Lower leg skin (tissue), 3 donors: Measurements from ENCODE around the gene SLX9.

Source experiments
- POLR2A ChIP-seq, 2 donors: fragments of 450-650 bp; IDR thresholded peaks; one replicate each; pipeline ENCODE4 v1.6.1; 2016 to 2017; ENCODE audit warnings: antibody characterized with exemption in 2 of 2, mild to moderate bottlenecking in 1 of 2, moderate library complexity in 1 of 2
- TF ChIP-seq, protein P1 (sequence below), 3 donors: fragments of 450-650 bp; IDR thresholded peaks; one replicate each; pipeline ENCODE4 v1.5.1; 2016; ENCODE audit warnings: antibody characterized with exemption in 3 of 3, mild to moderate bottlenecking in 3 of 3, moderate library complexity in 2 of 3

DNA sequence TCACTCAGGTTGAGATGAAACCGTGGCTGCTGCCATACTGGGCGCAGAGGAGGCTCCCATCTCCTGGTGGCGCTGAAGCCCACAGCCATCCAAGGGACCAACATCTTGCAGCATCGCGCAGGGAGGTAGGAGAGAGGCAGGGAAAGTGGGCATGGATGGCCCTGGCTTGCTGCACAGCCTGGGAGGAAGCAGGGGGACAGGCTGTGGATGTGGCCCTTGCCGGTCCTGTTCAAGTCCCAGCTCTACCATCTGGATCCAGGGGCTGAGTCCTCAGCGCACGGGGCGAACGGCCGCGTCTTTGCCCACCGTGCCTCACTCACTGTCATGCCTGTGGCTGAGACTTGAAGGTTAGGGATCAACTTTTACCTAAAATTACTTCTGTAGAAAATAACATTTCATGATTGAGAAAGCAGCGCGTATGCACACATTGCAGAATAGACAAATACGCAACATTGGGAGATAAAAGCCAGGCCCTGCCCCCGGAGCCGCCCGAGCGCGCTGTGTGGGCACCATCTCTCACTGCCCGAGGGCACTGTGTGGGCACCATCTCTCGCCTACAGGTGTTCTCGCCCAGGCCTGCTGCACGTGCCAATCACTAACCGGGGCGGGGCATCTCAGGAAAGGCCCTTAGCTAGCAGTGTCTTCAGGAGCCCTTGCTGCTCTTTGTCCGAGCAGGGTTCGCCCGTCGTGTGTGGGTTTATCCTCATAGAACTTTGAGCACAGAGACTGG, 11.5 kb downstream of the SLX9 start:
- TF ChIP-seq, protein P1, sequence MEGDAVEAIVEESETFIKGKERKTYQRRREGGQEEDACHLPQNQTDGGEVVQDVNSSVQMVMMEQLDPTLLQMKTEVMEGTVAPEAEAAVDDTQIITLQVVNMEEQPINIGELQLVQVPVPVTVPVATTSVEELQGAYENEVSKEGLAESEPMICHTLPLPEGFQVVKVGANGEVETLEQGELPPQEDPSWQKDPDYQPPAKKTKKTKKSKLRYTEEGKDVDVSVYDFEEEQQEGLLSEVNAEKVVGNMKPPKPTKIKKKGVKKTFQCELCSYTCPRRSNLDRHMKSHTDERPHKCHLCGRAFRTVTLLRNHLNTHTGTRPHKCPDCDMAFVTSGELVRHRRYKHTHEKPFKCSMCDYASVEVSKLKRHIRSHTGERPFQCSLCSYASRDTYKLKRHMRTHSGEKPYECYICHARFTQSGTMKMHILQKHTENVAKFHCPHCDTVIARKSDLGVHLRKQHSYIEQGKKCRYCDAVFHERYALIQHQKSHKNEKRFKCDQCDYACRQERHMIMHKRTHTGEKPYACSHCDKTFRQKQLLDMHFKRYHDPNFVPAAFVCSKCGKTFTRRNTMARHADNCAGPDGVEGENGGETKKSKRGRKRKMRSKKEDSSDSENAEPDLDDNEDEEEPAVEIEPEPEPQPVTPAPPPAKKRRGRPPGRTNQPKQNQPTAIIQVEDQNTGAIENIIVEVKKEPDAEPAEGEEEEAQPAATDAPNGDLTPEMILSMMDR (IDR thresholded peaks at IDR 0.05): no peak
- no peak for TF ChIP-seq POLR2A (IDR thresholded peaks at IDR 0.05)
